ACC112 (cell line): ENCODE results near the gene CHRNB2.
"Not testable (repeated sequence)": the region's sequence is repeated elsewhere in the genome, so short reads cannot be mapped to it uniquely, and the experiment has no call there.

ENCODE experiments used
- H2AFZ ChIP-seq: fragments of 200-600 bp; sonication (generic); one replicate; pipeline ENCODE4 v1.6.0; 2017; ENCODE audit warnings: antibody characterized with exemption, low read length; ENCODE audit not compliant: unreplicated experiment
- H3K27ac ChIP-seq: fragments of 200-600 bp; sonication (generic); 2 replicates; pipeline ENCODE4 v1.5.1; 2014; ENCODE audit warnings: low read depth, mild to moderate bottlenecking, antibody characterized with exemption, low read length, moderate library complexity
- H3K27me3 ChIP-seq: fragments of 200-600 bp; sonication (generic); 2 replicates; pipeline ENCODE4 v1.6.1; 2014; ENCODE audit warnings: mild to moderate bottlenecking, antibody characterized with exemption, low read length, moderate library complexity, mixed read lengths; ENCODE audit not compliant: insufficient read depth
- H3K36me3 ChIP-seq: fragments of 200-600 bp; sonication (generic); 2 replicates; pipeline ENCODE4 v1.6.1; 2016; ENCODE audit warnings: mild to moderate bottlenecking, antibody characterized with exemption, low read length, moderate library complexity, mixed read lengths; ENCODE audit not compliant: insufficient read depth
- H3K4me1 ChIP-seq: fragments of 200-600 bp; sonication (generic); one replicate; pipeline ENCODE4 v1.6.1; 2016; ENCODE audit warnings: low read length, mixed read lengths; ENCODE audit not compliant: insufficient read depth, unreplicated experiment, control insufficient read depth
- H3K4me3 ChIP-seq: fragments of 200-600 bp; sonication (generic); 2 replicates; pipeline ENCODE4 v1.5.1; 2014; ENCODE audit warnings: mild to moderate bottlenecking, low read depth, low read length
- H3K79me2 ChIP-seq: fragments of 200-600 bp; sonication (generic); one replicate; pipeline ENCODE4 v1.6.0; 2016; ENCODE audit warnings: low read length; ENCODE audit not compliant: control insufficient read depth, unreplicated experiment, insufficient read depth

CHRNB2 gene

DNA sequence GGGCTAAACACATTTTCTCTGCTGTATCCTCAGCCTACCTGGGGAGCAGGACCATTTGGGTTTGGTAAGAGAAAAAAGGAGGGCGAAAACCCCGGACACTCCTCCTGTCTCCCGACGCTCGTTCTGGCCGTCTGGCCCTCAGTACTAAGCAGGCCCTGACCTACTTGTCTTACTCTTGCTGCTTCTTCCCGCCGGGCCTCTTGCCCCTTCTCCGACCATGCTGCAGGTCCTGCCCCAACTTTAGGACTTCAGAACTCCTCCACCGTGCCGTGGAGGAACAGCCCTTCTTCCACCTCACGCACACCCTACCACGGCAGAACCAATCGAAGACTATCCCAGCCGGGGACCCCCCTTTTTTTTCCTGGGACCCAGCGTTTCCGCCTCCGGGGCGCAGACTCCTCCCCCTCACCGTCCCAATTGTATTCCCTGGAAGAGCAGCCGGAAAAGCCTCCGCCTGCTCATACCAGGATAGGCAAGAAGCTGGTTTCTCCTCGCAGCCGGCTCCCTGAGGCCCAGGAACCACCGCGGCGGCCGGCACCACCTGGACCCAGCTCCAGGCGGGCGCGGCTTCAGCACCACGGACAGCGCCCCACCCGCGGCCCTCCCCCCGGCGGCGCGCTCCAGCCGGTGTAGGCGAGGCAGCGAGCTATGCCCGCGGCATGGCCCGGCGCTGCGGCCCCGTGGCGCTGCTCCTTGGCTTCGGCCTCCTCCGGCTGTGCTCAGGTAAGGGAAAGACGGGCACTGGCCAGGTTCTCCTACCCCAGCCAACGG lies at the start of gene CHRNB2:
CHRNB2 (plus strand) TSS at position 393 of the 771 bp plus-strand sequence; CDS start at position 660, 267 bp downstream.
- H3K4me3 ChIP-seq = peak within 1 kb of the TSS; percentile 33; the same call in 1 of the 2 replicates
- peaks cover 44% of the 10 kb centered on the region for H3K27me3 ChIP-seq
- no peaks in the 10 kb centered on the region for H3K36me3 ChIP-seq
- H3K27ac ChIP-seq = no peak within 1 kb of the TSS
- no peaks in the 10 kb centered on the region for H3K4me1 ChIP-seq
- no peaks in the 10 kb centered on the region for H3K79me2 ChIP-seq
- no peak within 1 kb of the TSS for H2AFZ ChIP-seq

DNA sequence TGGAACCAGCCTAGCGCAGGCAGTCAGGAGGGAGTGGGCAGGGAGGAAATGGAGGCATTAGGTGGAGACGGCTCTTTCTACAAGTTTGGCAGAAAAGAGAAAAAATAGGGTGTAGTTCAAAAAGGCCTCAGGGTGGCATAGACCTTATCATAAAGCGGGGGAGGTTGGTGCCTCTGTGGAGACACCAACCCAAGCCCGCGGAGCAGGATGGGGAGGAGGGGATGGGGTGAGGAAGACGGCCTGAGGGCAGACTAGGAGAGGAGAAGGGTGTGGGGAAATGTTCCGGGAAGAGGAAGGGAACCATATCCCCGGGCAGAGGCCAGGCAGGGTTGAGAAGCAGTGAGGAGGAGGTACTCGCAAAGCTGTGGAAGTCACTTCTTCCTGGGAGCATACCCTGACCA lies 48.0 kb upstream of the CHRNB2 start:
- Histone ChIP-seq H3K4me3 (no peak overlapping the region), H2AFZ (peak overlapping the region; percentile 60), H3K27ac (no peak overlapping the region), H3K4me1 (peaks cover 10% of the 10 kb centered on the region), H3K36me3 (no peaks in the 10 kb centered on the region), H3K79me2 (no peaks in the 10 kb centered on the region), H3K27me3 (peaks cover 5% of the 10 kb centered on the region; the same call in 1 of the 2 replicates)

DNA sequence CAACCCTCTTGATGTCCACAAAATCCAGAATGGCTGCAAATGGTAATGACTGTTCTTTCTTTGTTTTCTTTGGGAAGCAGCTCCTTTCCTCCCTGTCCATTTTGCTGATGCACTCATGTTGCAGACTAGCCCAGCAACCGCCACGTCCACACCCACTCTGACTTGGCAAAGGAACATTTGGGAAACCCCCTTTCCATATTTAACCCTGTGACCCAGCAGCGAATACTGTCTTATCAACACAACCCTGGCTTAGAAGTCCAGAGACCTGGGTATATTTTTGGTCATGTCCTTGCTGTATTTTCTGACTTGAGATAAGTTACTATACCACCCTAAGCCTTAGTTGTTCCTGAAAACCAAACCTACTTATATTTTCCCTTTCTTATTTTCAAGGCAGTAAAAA lies 47.2 kb upstream of the CHRNB2 start:
- peaks cover 5% of the 10 kb centered on the region; the same call in 1 of the 2 replicates for H3K27me3 ChIP-seq
- no peaks in the 10 kb centered on the region for H3K36me3 ChIP-seq
- H3K4me3 ChIP-seq = no peak overlapping the region
- peaks cover 10% of the 10 kb centered on the region for H3K4me1 ChIP-seq
- H2AFZ ChIP-seq = peak overlapping the region; percentile 60
- H3K27ac ChIP-seq = no peak overlapping the region
- no peaks in the 10 kb centered on the region for H3K79me2 ChIP-seq

DNA sequence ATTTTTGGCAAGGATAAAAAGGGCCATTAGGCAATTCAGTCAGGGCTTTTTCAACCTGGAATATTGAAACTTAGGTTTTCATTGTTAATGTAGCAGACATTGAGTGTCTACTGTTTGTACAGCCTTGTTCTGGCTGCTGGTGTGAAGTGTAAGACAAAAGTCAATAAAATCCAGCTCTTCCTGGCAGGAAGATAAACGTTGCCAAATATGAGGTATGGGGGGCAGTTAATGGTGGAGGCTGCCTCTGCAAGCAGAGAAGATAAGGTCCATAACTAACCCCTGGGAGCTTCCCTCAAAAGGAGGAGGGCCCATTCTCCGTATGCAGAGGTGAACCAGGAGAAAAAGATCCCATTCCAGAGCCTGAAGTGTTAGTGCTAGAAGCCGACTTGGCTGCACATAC lies 45.9 kb upstream of the CHRNB2 start:
- Histone ChIP-seq H3K4me1 (peaks cover 10% of the 10 kb centered on the region), H3K27ac (no peak overlapping the region), H2AFZ (no peak overlapping the region), H3K79me2 (no peaks in the 10 kb centered on the region), H3K27me3 (peaks cover 5% of the 10 kb centered on the region; the same call in 1 of the 2 replicates), H3K36me3 (no peaks in the 10 kb centered on the region), H3K4me3 (no peak overlapping the region)

DNA sequence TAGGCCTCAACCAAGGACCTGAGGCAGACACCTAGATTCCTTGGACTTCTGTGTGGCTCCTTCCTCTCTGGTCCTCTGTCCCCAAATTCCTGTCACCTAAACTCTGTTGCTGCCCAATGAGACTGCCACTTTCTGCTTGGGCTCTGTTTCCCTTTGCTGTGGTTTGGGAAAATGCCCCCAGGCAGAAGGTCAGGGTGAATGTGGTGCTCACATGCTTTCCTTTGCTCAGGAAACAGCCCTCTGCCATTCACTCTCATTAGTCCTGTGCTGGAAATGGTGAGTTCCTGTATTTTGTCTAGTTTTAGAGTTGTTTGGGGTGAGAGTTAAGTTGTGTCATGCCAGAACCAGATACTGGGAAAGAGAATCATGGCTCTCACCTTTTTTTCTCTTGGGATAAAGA lies 42.7 kb upstream of the CHRNB2 start:
- Histone ChIP-seq H3K4me1 (peaks cover 9% of the 10 kb centered on the region), H2AFZ (no peak overlapping the region), H3K36me3 (no peaks in the 10 kb centered on the region), H3K27me3 (peaks cover 5% of the 10 kb centered on the region; the same call in 1 of the 2 replicates), H3K4me3 (no peak overlapping the region), H3K27ac (no peak overlapping the region), H3K79me2 (no peaks in the 10 kb centered on the region)

GRCh38 chr1:154527192-154527591 lies 40.4 kb upstream of the CHRNB2 start:
- H3K4me3 ChIP-seq = no peak overlapping the region
- H3K27ac ChIP-seq = no peak overlapping the region
- H3K36me3 ChIP-seq = no peaks in the 10 kb centered on the region
- no peaks in the 10 kb centered on the region for H3K4me1 ChIP-seq
- H3K27me3 ChIP-seq = no peaks in the 10 kb centered on the region
- no peak overlapping the region for H2AFZ ChIP-seq
- no peaks in the 10 kb centered on the region for H3K79me2 ChIP-seq

- Histone ChIP-seq H3K79me2 (no peaks in the 10 kb centered on the region), H3K4me3 (no peak overlapping the region), H3K36me3 (no peaks in the 10 kb centered on the region), H3K4me1 (no peaks in the 10 kb centered on the region), H2AFZ (no peak overlapping the region), H3K27me3 (no peaks in the 10 kb centered on the region), H3K27ac (no peak overlapping the region)
Measured at GRCh38 chr1:154529308-154529707, 38.3 kb upstream of the CHRNB2 start.

DNA sequence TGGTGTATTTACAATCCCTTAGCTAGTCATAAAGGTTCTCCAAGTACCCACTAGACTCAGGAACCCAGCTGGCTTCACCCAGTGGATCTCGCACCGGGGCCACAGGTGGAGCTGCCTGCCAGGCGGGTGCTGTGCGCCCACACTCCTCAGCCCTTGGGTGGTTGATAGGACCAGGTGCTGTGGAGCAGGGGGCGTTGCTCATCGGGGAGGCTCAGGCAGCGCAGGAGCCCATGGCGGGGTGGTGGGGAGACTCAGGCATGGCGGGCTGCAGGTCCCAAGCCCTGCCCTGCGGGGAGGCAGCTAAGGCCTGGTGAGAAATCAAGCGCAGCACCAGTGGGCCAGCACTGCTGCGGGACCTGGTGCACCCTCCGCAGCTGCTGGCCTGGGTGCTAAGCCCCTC lies 35.6 kb upstream of the CHRNB2 start:
- H3K36me3 ChIP-seq, H3K79me2 ChIP-seq, H3K4me3 ChIP-seq, H3K4me1 ChIP-seq, H3K27ac ChIP-seq, H3K27me3 ChIP-seq, H2AFZ ChIP-seq: not testable (repeated sequence)

DNA sequence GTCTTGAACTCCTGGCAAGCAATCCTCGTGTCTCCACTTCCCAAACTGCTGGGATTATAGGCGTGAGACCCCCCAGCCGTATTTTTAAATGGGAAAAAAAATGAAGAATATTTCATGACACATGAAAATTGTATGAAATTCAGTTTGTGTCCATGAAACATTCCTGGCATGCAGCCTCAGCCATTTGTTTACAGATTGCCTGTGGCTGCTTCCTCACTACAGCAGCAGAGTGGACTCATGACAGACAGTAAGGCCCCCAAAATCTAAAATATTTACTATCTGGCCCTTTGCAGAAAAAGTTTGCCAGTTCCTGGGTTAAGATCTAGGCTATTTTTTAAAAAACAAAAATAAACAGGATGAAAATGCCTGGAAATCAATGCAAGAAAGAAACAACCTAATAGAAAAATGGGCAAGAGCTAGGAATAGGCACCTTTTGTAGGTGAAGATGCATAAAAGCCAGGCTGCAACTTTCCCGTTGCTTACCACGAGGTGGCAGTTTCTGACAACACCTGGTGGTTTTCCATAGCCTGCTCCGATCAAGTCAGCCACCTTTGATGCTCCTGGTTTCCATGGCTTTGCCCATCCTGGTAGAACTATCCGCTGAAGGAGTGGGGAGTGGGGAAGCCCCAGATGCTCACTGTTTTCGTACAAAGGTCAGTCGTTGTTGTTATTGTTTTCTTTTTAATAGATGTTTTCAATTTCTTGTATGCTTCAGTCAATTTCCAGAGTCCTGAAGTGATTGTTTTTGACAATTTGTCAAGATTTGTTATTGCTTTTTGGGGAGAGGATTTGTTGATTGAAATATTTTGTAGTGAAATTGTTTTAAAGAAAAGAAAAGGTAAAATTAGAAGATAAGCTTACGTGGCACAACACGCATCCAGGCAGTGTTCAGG lies 33.4 kb upstream of the CHRNB2 start:
- no peak overlapping the region for H3K4me3 ChIP-seq
- H3K79me2 ChIP-seq = no peaks in the 10 kb centered on the region
- H3K27me3 ChIP-seq = no peaks in the 10 kb centered on the region

GRCh38 chr1:154536570-154536969 lies 31.0 kb upstream of the CHRNB2 start:
- no peak overlapping the region for H3K27ac ChIP-seq
- H3K36me3 ChIP-seq = no peaks in the 10 kb centered on the region
- no peaks in the 10 kb centered on the region for H3K79me2 ChIP-seq
- H3K27me3 ChIP-seq = no peaks in the 10 kb centered on the region
- H3K4me3 ChIP-seq = no peak overlapping the region
- no peaks in the 10 kb centered on the region for H3K4me1 ChIP-seq
- H2AFZ ChIP-seq = no peak overlapping the region

More for the DNA sequence above, 33.4 kb upstream of the CHRNB2 start:
- Histone ChIP-seq H3K27ac (no peak overlapping the region), H3K36me3 (no peaks in the 10 kb centered on the region), H2AFZ (no peak overlapping the region), H3K4me1 (no peaks in the 10 kb centered on the region)
